PC-9 (cell line): ENCODE data around the gene ITGAD.

ENCODE experiments used
- CTCF ChIP-seq: fragments of 200-600 bp; sonication (generic); conservative IDR thresholded peaks from 2 replicates; pipeline ENCODE4 v1.6.1; 2017; ENCODE audit warnings: mixed run types, antibody characterized with exemption, mild to moderate bottlenecking, moderate library complexity
- EZH2 ChIP-seq: fragments of 200-600 bp; sonication (generic); IDR thresholded peaks from 2 replicates; pipeline ENCODE4 v1.8.0; 2017; ENCODE audit warnings: antibody characterized with exemption, low read depth

- TF ChIP-seq CTCF: no peak
- TF ChIP-seq EZH2: no peak
These were observed 28.7 kb upstream of the ITGAD start for GRCh38 chr16:31364421-31364820.
